ENCODE results near the gene FBXW4. TPM values are rescaled to one million over a fixed set of nuclear protein-coding genes. Genes with fewer than 3 reads are reported as not detected.

The FBXW4 gene
- total and polyA plus RNA-seq, 10 of the 15 experiments (the other 5 are each of a cell fraction or from before 2014, with no cell fraction given): 5.7 to 42.0 (median 27.5) TPM

DNA sequence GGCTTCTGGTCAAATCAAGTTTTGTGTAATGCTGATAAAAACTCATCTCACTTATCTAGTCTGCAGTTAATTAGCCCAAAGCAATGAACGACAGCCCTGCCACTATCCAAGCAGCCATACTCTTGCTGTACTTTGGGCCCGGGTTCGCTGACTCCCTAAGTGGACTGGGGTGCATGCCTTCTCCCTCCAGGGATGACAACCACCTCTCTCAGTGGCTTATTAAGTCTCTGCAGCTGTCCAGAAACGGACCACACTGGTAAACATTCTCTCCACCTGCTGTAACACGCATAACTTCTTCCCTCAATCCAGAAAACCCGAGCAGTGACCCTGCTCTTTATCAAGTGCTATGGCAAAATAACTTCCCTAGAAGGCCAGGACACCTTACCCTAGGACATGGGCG lies 3.9 kb downstream of the FBXW4 start (continued):
- no peak for TF ChIP-seq ATF2 (IDR thresholded peaks at IDR 0.05; ENCODE audit: low read length)
- TF ChIP-seq POU2F2 (IDR thresholded peaks at IDR 0.05; ENCODE audit: borderline replicate concordance, low read depth, low read length): no peak
- TF ChIP-seq TAF1 (IDR thresholded peaks at IDR 0.05; ENCODE audit: borderline replicate concordance, low read depth, low read length): no peak
- TF ChIP-seq, protein P1, sequence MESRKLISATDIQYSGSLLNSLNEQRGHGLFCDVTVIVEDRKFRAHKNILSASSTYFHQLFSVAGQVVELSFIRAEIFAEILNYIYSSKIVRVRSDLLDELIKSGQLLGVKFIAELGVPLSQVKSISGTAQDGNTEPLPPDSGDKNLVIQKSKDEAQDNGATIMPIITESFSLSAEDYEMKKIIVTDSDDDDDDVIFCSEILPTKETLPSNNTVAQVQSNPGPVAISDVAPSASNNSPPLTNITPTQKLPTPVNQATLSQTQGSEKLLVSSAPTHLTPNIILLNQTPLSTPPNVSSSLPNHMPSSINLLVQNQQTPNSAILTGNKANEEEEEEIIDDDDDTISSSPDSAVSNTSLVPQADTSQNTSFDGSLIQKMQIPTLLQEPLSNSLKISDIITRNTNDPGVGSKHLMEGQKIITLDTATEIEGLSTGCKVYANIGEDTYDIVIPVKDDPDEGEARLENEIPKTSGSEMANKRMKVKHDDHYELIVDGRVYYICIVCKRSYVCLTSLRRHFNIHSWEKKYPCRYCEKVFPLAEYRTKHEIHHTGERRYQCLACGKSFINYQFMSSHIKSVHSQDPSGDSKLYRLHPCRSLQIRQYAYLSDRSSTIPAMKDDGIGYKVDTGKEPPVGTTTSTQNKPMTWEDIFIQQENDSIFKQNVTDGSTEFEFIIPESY (IDR thresholded peaks at IDR 0.05): no peak
- TF ChIP-seq DPF2 (IDR thresholded peaks at IDR 0.05): no peak
- TF ChIP-seq ASH2L (IDR thresholded peaks at IDR 0.05; ENCODE audit: borderline replicate concordance, low read depth): no peak

GRCh38 chr10:101690461-101690860 lies 4.5 kb downstream of the FBXW4 start:
- peaks cover 62% of the 10 kb centered on the region for H3K79me2 ChIP-seq (ENCODE audit: control insufficient read depth, insufficient read depth, low read length)
- peak overlapping the region; percentile 39 for H3K4me2 ChIP-seq (ENCODE audit: control insufficient read depth, insufficient read depth)
- H2AFZ ChIP-seq (ENCODE audit: control insufficient read depth, low read depth, low read length): no peak overlapping the region
- POLR2A ChIA-PET: interaction anchor here (0.6 to 2.9 kb wide), 5 partner anchors 9 to 391 kb away, joined by 3 to 11 read pairs (median 4); no protein-coding TSS in a partner anchor
- no peak overlapping the region for H3K9ac ChIP-seq (ENCODE audit: control insufficient read depth, insufficient read depth, low read length)
- SMC1A ChIA-PET (ENCODE audit: uncharacterized antibody, unreplicated experiment): interaction anchor here (1.0 to 2.3 kb wide), 8 partner anchors 10 to 781 kb away, joined by 3 to 8 read pairs (median 5); no protein-coding TSS in a partner anchor
- peaks cover 11% of the 10 kb centered on the region for H3K4me1 ChIP-seq (ENCODE audit: control insufficient read depth, insufficient read depth, low read length)
- no peaks in the 10 kb centered on the region for H3K27me3 ChIP-seq (replicated peaks in 1 of 2; ENCODE audit: control insufficient read depth in 2 of 2, insufficient read depth in 2 of 2, low read length in 1 of 2)
- CTCF ChIA-PET: interaction anchor here (1.0 to 2.6 kb wide), 6 partner anchors 8 to 90 kb away, joined by 4 to 10 read pairs (median 5); no protein-coding TSS in a partner anchor
- H3K27ac ChIP-seq (ENCODE audit: control insufficient read depth, insufficient read depth): no peak overlapping the region
- no peaks in the 10 kb centered on the region for H3K9me3 ChIP-seq (replicated peaks; ENCODE audit: control insufficient read depth, insufficient read depth, low read length)
- RAD21 ChIA-PET (ENCODE audit: unreplicated experiment): interaction anchor here (1.0 kb wide), 1 partner anchor 88 kb away, joined by 3 read pairs; no protein-coding TSS in a partner anchor
- in situ Hi-C loops (cut with MboI): no loop called here
- no peaks in the 10 kb centered on the region; a peak in 1 of 4 replicates for H3K36me3 ChIP-seq (ENCODE audit: control insufficient read depth in 2 of 2, insufficient read depth in 2 of 2, low read length in 1 of 2)
- BruUV-seq (replicated peaks): no TSS peak
- no peak for TF ChIP-seq RCOR1 (conservative IDR thresholded peaks at IDR 0.05; ENCODE audit: low read depth, low read length)
- TF ChIP-seq RUNX3 (IDR thresholded peaks at IDR 0.05; ENCODE audit: low read length): peak; percentile 35; the same call in 1 of the 2 replicates
- TF ChIP-seq NFYA (IDR thresholded peaks at IDR 0.05; ENCODE audit: borderline replicate concordance, low read depth, low read length): no peak
- TF ChIP-seq NFIC (IDR thresholded peaks at IDR 0.05; ENCODE audit: low read depth, low read length): no peak
- no peak for TF ChIP-seq HSF1 (IDR thresholded peaks at IDR 0.05; ENCODE audit: low read depth, low read length)
- no peak for TF ChIP-seq ZNF207 (IDR thresholded peaks at IDR 0.05; ENCODE audit: borderline replicate concordance)
- TF ChIP-seq MEF2A (IDR thresholded peaks at IDR 0.05; ENCODE audit: insufficient read depth, low read depth, low read length): no peak
- DNase-seq (ENCODE audit: low read depth, low spot score) (no peak), FAIRE-seq (no peak), ATAC-seq (no peak)
- H3K4me3 ChIP-seq: no peak overlapping the region
- H4K20me1 ChIP-seq (ENCODE audit: control insufficient read depth, insufficient read depth): no peaks in the 10 kb centered on the region
- intact Hi-C loops (cut with micrococcal nuclease; ENCODE audit: unreplicated experiment): loop anchor here (5.0 kb wide), 1 partner anchor 92 kb away; the partner anchor contains the start of gene NPM3
- 87% methylated on average over 7 of the region's 7 CpGs for WGBS (ENCODE audit: insufficient coverage, insufficient replicate concordance, low lambda C conversion rate, missing lambda C conversion rate)

Measured in GM12878 (cell line).